ENCODE results near the gene EFCAB13.
"Not testable (repeated sequence)": the region's sequence is repeated elsewhere in the genome, so short reads cannot be mapped to it uniquely, and the experiment has no call there.

DNA sequence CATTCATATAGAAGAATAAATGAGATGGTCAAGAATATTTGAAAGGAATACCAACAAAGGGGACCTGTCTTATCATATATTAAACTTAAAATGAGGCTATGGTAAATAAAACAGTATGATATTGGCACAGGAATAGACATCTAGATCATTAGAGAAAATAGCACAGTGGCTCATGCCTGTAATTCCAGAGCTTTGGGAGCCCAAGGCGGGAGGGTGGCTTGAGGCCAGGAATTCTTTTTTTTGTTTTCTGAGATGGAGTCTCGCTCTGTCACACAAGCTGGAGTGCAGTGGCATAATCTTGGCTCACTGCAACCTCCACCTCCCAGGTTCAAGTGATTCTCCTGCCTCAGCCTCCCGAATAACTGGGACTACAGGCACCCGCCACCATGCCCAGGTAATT is 143.2 kb downstream of the EFCAB13 start:
- not testable (repeated sequence) for TF ChIP-seq CTCF, EP300 (IDR thresholded peaks at IDR 0.05)
